ENCODE results near the gene CACNA2D1.

The CACNA2D1 gene

GRCh38 chr7:82230811-82231581, 212.6 kb downstream of the CACNA2D1 start:
- TF ChIP-seq MYC (IDR thresholded peaks at IDR 0.05; ENCODE audit: low read depth, low read length) (no peak), MAX (IDR thresholded peaks at IDR 0.05; ENCODE audit: low read depth, low read length) (no peak), POLR2A (IDR thresholded peaks at IDR 0.05; ENCODE audit: extremely low read depth, insufficient read length) (no peak), CTCF (IDR thresholded peaks at IDR 0.05; ENCODE audit: low read depth, low read length) (no peak)
- DNase-seq (ENCODE audit: low read depth): no peak
- H3K4me3 ChIP-seq (ENCODE audit: low read depth, low read length): no peak overlapping the region

- TF ChIP-seq MAX (IDR thresholded peaks at IDR 0.05; ENCODE audit: low read depth, low read length) (no peak), MYC (IDR thresholded peaks at IDR 0.05; ENCODE audit: low read depth, low read length) (no peak), POLR2A (IDR thresholded peaks at IDR 0.05; ENCODE audit: extremely low read depth, insufficient read length) (no peak), CTCF (IDR thresholded peaks at IDR 0.05; ENCODE audit: low read depth, low read length) (no peak)
- no peak for DNase-seq (ENCODE audit: low read depth)
- no peak overlapping the region for H3K4me3 ChIP-seq (ENCODE audit: low read depth, low read length)
Observed at GRCh38 chr7:82229164-82229563, 214.4 kb downstream of the CACNA2D1 start.

GRCh38 chr7:82226191-82226590, 217.4 kb downstream of the CACNA2D1 start:
- H3K4me3 ChIP-seq (ENCODE audit: low read depth, low read length): no peak overlapping the region
- DNase-seq (ENCODE audit: low read depth): no peak
- TF ChIP-seq CTCF (IDR thresholded peaks at IDR 0.05; ENCODE audit: low read depth, low read length) (no peak), MAX (IDR thresholded peaks at IDR 0.05; ENCODE audit: low read depth, low read length) (no peak), POLR2A (IDR thresholded peaks at IDR 0.05; ENCODE audit: extremely low read depth, insufficient read length) (no peak), MYC (IDR thresholded peaks at IDR 0.05; ENCODE audit: low read depth, low read length) (no peak)

- H3K4me3 ChIP-seq (ENCODE audit: low read depth, low read length): no peak overlapping the region
- no peak for DNase-seq (ENCODE audit: low read depth)
- TF ChIP-seq POLR2A (IDR thresholded peaks at IDR 0.05; ENCODE audit: extremely low read depth, insufficient read length): no peak
- no peak for TF ChIP-seq CTCF (IDR thresholded peaks at IDR 0.05; ENCODE audit: low read depth, low read length)
- no peak for TF ChIP-seq MYC (IDR thresholded peaks at IDR 0.05; ENCODE audit: low read depth, low read length)
- no peak for TF ChIP-seq MAX (IDR thresholded peaks at IDR 0.05; ENCODE audit: low read depth, low read length)
Observed at GRCh38 chr7:82224529-82224928, 219.0 kb downstream of the CACNA2D1 start.

GRCh38 chr7:82223580-82223979, 220.0 kb downstream of the CACNA2D1 start:
- TF ChIP-seq POLR2A (IDR thresholded peaks at IDR 0.05; ENCODE audit: extremely low read depth, insufficient read length) (no peak), CTCF (IDR thresholded peaks at IDR 0.05; ENCODE audit: low read depth, low read length) (no peak), MYC (IDR thresholded peaks at IDR 0.05; ENCODE audit: low read depth, low read length) (no peak), MAX (IDR thresholded peaks at IDR 0.05; ENCODE audit: low read depth, low read length) (no peak)
- H3K4me3 ChIP-seq (ENCODE audit: low read depth, low read length): no peak overlapping the region
- no peak for DNase-seq (ENCODE audit: low read depth)
